H1 (cell line): ENCODE data around the gene MOB2. TPM values are rescaled to one million over a fixed set of nuclear protein-coding genes. Genes with fewer than 3 reads are reported as not detected.

ENCODE experiments used
- CTCF ChIA-PET: fragments of 300-600 bp; sonication (Branson Sonifier 250); formaldehyde crosslinking; loops from one replicate; lab custom pipeline; 2021; ENCODE audit not compliant: partially characterized antibody; lab: Charles Lee
- POLR2A ChIA-PET: fragments of 300-600 bp; sonication (Branson Sonifier 250); formaldehyde crosslinking; loops from one replicate; lab custom pipeline; 2021; ENCODE audit warnings: inconsistent platforms; ENCODE audit not compliant: partially characterized antibody; lab: Charles Lee
- DNase-seq, 2 experiments: peaks; one replicate each; pipeline versions ENCODE4 v3.0.0 to v3.0.0-alpha.2; 2010 to 2022; ENCODE audit warnings: low spot score in 2 of 2, low read depth in 1 of 2, mixed read lengths in 1 of 2
- FAIRE-seq: peaks from 2 replicates; lab custom pipeline; 2011; peaks lifted over from hg19 to GRCh38; lab: Jason Lieb, UNC
- H2AFZ ChIP-seq: 2 replicates; pipeline ENCODE4 v1.8.1; 2012; ENCODE audit warnings: low read length, inconsistent platforms
- H2AK5ac ChIP-seq: 2 replicates; pipeline ENCODE4 v1.6.1; 2013; ENCODE audit warnings: low read depth, low read length
- H2BK120ac ChIP-seq: replicated peaks from 2 replicates; pipeline ENCODE3; 2013; ENCODE audit warnings: low read depth, low read length, inconsistent platforms
- H2BK12ac ChIP-seq: 2 replicates; pipeline ENCODE4 v1.6.1; 2013; ENCODE audit warnings: low read depth, low read length
- H2BK15ac ChIP-seq: 2 replicates; pipeline ENCODE4 v1.6.1; 2013; ENCODE audit warnings: low read length
- H2BK20ac ChIP-seq: 2 replicates; pipeline ENCODE4 v1.6.1; 2013; ENCODE audit warnings: low read length
- H2BK5ac ChIP-seq: 2 replicates; pipeline ENCODE4 v1.6.1; 2013; ENCODE audit warnings: low read depth, low read length
- H3K14ac ChIP-seq: 2 replicates; pipeline ENCODE4 v1.6.1; 2013; ENCODE audit warnings: inconsistent platforms; ENCODE audit not compliant: insufficient read length
- H3K18ac ChIP-seq: 2 replicates; pipeline ENCODE4 v1.6.1; 2013; ENCODE audit warnings: low read length; ENCODE audit errors: extremely low read depth
- H3K23ac ChIP-seq: 2 replicates; pipeline ENCODE4 v1.6.1; 2013; ENCODE audit warnings: inconsistent platforms; ENCODE audit not compliant: insufficient read length
- H3K23me2 ChIP-seq: 2 replicates; pipeline ENCODE4 v1.6.1; 2013; ENCODE audit warnings: low read depth, low read length
- H3K27ac ChIP-seq: 2 replicates; pipeline ENCODE4 v1.6.1; 2011; ENCODE audit warnings: low read depth, low read length, inconsistent platforms
- H3K27me3 ChIP-seq, 4 experiments: replicated peaks in 1 of 4; 1 replicate in 1 of 4; 2 replicates in 3 of 4; pipeline versions ENCODE4 v1.6.1 to v1.8.1; 2011 to 2013; ENCODE audit warnings: low read length in 3 of 4, mild to moderate bottlenecking in 3 of 4, inconsistent platforms in 2 of 4, mixed read lengths in 2 of 4, moderate library complexity in 1 of 4; ENCODE audit not compliant: control insufficient read depth in 3 of 4, insufficient read depth in 3 of 4; ENCODE audit errors: extremely low read depth in 1 of 4
- H3K36me3 ChIP-seq, 4 experiments: 2 replicates each; pipeline versions ENCODE4 v1.6.1 to v1.8.1; 2011 to 2013; ENCODE audit warnings: mild to moderate bottlenecking in 4 of 4, low read length in 3 of 4, moderate library complexity in 2 of 4, control low read depth in 1 of 4, inconsistent platforms in 1 of 4; ENCODE audit not compliant: insufficient read depth in 4 of 4, control insufficient read depth in 2 of 4
- H3K4ac ChIP-seq: replicated peaks from 2 replicates; pipeline ENCODE3; 2013; ENCODE audit warnings: low read length, low read depth, mixed read lengths, inconsistent platforms; ENCODE audit not compliant: insufficient read length
- H3K4me1 ChIP-seq, 4 experiments: replicated peaks in 1 of 4; 1 replicate in 1 of 4; 2 replicates in 3 of 4; pipeline versions ENCODE4 v1.6.1 to v1.8.1; 2011 to 2013; ENCODE audit warnings: low read length in 3 of 4, inconsistent platforms in 2 of 4, mixed read lengths in 1 of 4; ENCODE audit not compliant: insufficient read depth in 4 of 4, control insufficient read depth in 3 of 4
- H3K4me2 ChIP-seq, 2 experiments: 2 replicates each; pipeline versions ENCODE4 v1.6.1 to v1.8.1; 2011 to 2013; ENCODE audit warnings: low read depth in 2 of 2, low read length in 2 of 2, control low read depth in 1 of 2, inconsistent platforms in 1 of 2, mild to moderate bottlenecking in 1 of 2; ENCODE audit not compliant: insufficient read depth in 1 of 2
- H3K4me3 ChIP-seq, 4 experiments: fragments of 200-600, 300-600 bp in 1 of 4; sonication (generic), shearing (Covaris generic), sonication (Bioruptor Twin) in 1 of 4; 2 replicates each; pipeline versions ENCODE4 v1.5.1 to v1.8.1; 2011 to 2016; ENCODE audit warnings: low read length in 4 of 4, low read depth in 3 of 4, control low read depth in 2 of 4, inconsistent platforms in 2 of 4, mild to moderate bottlenecking in 2 of 4, mixed read lengths in 1 of 4, moderate library complexity in 1 of 4; ENCODE audit not compliant: insufficient read depth in 2 of 4; ENCODE audit errors: extremely low read depth in 1 of 4
- H3K56ac ChIP-seq: replicated peaks from 2 replicates; pipeline ENCODE3; 2013; ENCODE audit warnings: low read depth, mild to moderate bottlenecking, mixed read lengths, low read length, inconsistent platforms; ENCODE audit not compliant: insufficient read length
- H3K79me1 ChIP-seq: 2 replicates; pipeline ENCODE4 v1.6.1; 2013; ENCODE audit warnings: low read depth, low read length, control low read depth
- H3K79me2 ChIP-seq, 2 experiments: 2 replicates each; pipeline versions ENCODE4 v1.6.1 to v1.8.1; 2012 to 2013; ENCODE audit warnings: low read length in 2 of 2, mild to moderate bottlenecking in 2 of 2, inconsistent platforms in 1 of 2; ENCODE audit not compliant: insufficient read depth in 2 of 2, control insufficient read depth in 1 of 2
- H3K9ac ChIP-seq, 4 experiments: replicated peaks in 1 of 4; 1 replicate in 1 of 4; 2 replicates in 3 of 4; pipeline versions ENCODE4 v1.6.1 to v1.8.1; 2011 to 2013; ENCODE audit warnings: low read depth in 3 of 4, low read length in 3 of 4, control low read depth in 2 of 4, mild to moderate bottlenecking in 2 of 4, moderate library complexity in 2 of 4, inconsistent platforms in 1 of 4; ENCODE audit errors: extremely low read depth in 1 of 4
- H3K9me3 ChIP-seq, 2 experiments: 2 replicates each; pipeline versions ENCODE4 v1.6.1 to v1.8.1; 2012 to 2013; ENCODE audit warnings: mild to moderate bottlenecking in 2 of 2, moderate library complexity in 2 of 2, control low read depth in 1 of 2, inconsistent platforms in 1 of 2, low read depth in 1 of 2, low read length in 1 of 2, mixed read lengths in 1 of 2; ENCODE audit not compliant: insufficient read depth in 2 of 2
- H4K20me1 ChIP-seq, 2 experiments: replicated peaks in 1 of 2; 2 replicates each; pipeline versions ENCODE3 to v1.8.1; 2011 to 2013; ENCODE audit warnings: inconsistent platforms in 2 of 2, low read length in 2 of 2, mild to moderate bottlenecking in 1 of 2; ENCODE audit not compliant: insufficient read depth in 2 of 2, control insufficient read depth in 1 of 2
- H4K5ac ChIP-seq: 2 replicates; pipeline ENCODE4 v1.6.1; 2013; ENCODE audit warnings: low read length, low read depth, mixed read lengths, inconsistent platforms; ENCODE audit not compliant: insufficient read length
- H4K8ac ChIP-seq: 2 replicates; pipeline ENCODE4 v1.8.0; 2013; ENCODE audit warnings: mild to moderate bottlenecking, moderate library complexity, low read length, inconsistent platforms; ENCODE audit not compliant: insufficient read depth; ENCODE audit errors: extremely low read depth
- H4K91ac ChIP-seq: replicated peaks from 2 replicates; pipeline ENCODE3; 2013; ENCODE audit warnings: low read length, mixed read lengths, inconsistent platforms; ENCODE audit not compliant: insufficient read length
- BACH1 ChIP-seq: IDR thresholded peaks from 2 replicates; pipeline ENCODE4 v1.6.1; 2012; ENCODE audit warnings: low read length, improper control_type of control experiment
- CBX8 ChIP-seq: fragments of 300-800, 300-1000 bp; sonication (generic); IDR thresholded peaks from 2 replicates; pipeline ENCODE4 v1.7.1; 2016; ENCODE audit warnings: low read depth, low read length, borderline replicate concordance
- RBBP5 ChIP-seq: IDR thresholded peaks from 2 replicates; pipeline ENCODE4 v1.7.1; 2012; ENCODE audit warnings: low read depth, mild to moderate bottlenecking, inconsistent platforms, low read length, moderate library complexity, borderline replicate concordance
- TEAD4 ChIP-seq: IDR thresholded peaks from 2 replicates; pipeline ENCODE4 v1.6.1; 2012; ENCODE audit warnings: low read depth, low read length, inconsistent platforms, mixed read lengths
- WGBS, 2 experiments: shearing (Covaris generic) in 1 of 2; methylation state at CpG; one replicate each; pipeline versions ENCODE4 v1.1.6 to v1.1.7; 2013 to 2015; ENCODE audit warnings: low lambda C conversion rate in 2 of 2, mixed read lengths in 2 of 2, inconsistent platforms in 1 of 2, low coverage in 1 of 2, missing lambda C conversion rate in 1 of 2; ENCODE audit not compliant: insufficient replicate concordance in 2 of 2, insufficient coverage in 1 of 2, insufficient read length in 1 of 2; ENCODE audit errors: extremely low coverage in 1 of 2, missing lambda C conversion rate in 1 of 2; 5-methylcytosine and 5-hydroxymethylcytosine counted together
- polyA plus RNA-seq, 7 experiments: library from polyadenylated mRNA; depleted of rRNA in 3 of 7; stranded (reverse) in 5 of 7; unstranded in 2 of 7; fragments of >200 nt in 5 of 7; fragments of 200-250 nt in 2 of 7; gene quantifications; 1 replicate in 5 of 7; 2 replicates in 1 of 7; 4 replicates in 1 of 7; pipeline versions ENCODE4 v1.2.1 to v1.2.3, GENCODE V29; 2011 to 2013; ENCODE audit warnings: missing spikeins in 2 of 7, mixed read lengths in 2 of 7
- total RNA-seq: library from RNA; stranded (reverse); fragmentation: NEBNext Ultra II Directional; extraction: Animal tissue kit (Norgen Biotek cat#: 25700); gene quantifications from 2 replicates; pipeline ENCODE4 v1.2.1, GENCODE V29; 2021
- TF ChIP-seq, protein P1 (sequence below): IDR thresholded peaks from 2 replicates; pipeline ENCODE4 v1.6.1; 2011; ENCODE audit warnings: low read length, improper control_type of control experiment

MOB2 gene
- total and polyA plus RNA-seq, 2 of the 8 experiments (the other 6 are each of a cell fraction or from before 2014, with no cell fraction given): 18.6 to 28.2 TPM

DNA sequence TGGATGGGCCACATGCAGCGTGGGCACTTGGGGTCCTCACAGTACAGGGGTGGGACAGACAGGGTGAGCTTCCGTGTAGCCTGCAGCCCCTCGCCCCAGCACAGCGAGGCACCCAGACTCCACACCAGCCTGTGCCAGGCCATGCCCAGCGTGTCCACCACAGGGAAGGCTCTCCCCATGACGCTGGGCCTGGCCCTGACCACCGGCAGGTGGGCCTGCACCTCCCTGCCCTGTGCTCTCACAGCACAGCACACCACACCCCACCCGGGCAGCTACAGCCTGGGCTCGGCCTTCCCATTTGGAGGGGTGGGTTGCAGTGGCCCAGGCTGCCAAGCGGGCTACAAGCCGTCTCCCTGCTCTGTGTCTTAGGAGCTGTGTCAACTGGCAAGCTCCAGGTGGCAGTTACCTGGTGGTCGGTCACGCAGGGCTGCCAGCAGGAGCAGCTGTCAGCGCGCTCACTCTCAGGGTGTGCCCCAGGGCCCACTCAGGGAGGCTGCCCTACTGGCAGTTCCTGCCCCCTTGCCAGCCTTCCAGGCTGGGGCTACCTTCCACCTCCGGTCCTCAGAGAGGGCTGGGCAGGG is 4.6 kb downstream of the MOB2 start:
- CTCF ChIA-PET: interaction anchor here (1.0 to 5.2 kb wide), 12 partner anchors 9 to 278 kb away, joined by 3 to 34 read pairs (median 4); no protein-coding TSS in a partner anchor

More for the DNA sequence above, 4.6 kb downstream of the MOB2 start:
- Histone ChIP-seq H3K27ac (peak overlapping the region; percentile 38; the same call in 1 of the 2 replicates), H3K4me2 (no peak overlapping the region), H2BK15ac (no peak overlapping the region), H3K4me3 (no peak overlapping the region), H3K27me3 (no peaks in the 10 kb centered on the region), H3K23ac (no peak overlapping the region), H3K36me3 (no peaks in the 10 kb centered on the region; a peak in 1 of 8 replicates), H3K56ac (no peak overlapping the region), H3K14ac (no peak overlapping the region), H3K9ac (no peak overlapping the region), H2BK5ac (no peak overlapping the region; the same call in 1 of the 2 replicates), H3K4ac (no peak overlapping the region), H4K5ac (no peak overlapping the region), H2AK5ac (no peak overlapping the region), H3K4me1 (peaks cover 0 to 5% (median under 1%) of the 10 kb centered on the region in 4 experiments; a peak in 2 of 7 replicates), H3K79me1 (peaks cover 6% of the 10 kb centered on the region), H3K23me2 (no peaks in the 10 kb centered on the region), H4K20me1 (peaks cover 0 to 12% of the 10 kb centered on the region in 2 experiments), H3K9me3 (no peaks in the 10 kb centered on the region), H3K18ac (no peak overlapping the region), H3K79me2 (no peaks in the 10 kb centered on the region; a peak in 1 of 4 replicates), H4K8ac (no peak overlapping the region), H4K91ac (no peak overlapping the region), H2BK120ac (no peak overlapping the region), H2BK20ac (no peak overlapping the region), H2AFZ (no peak overlapping the region), H2BK12ac (no peak overlapping the region)
- FAIRE-seq: no peak
- WGBS, 2 experiments: 89% methylated on average over 12 of the region's 16 CpGs; no CpG with 5 or more reads in 1 of the 2 experiments
- no peak for DNase-seq
- TF ChIP-seq, protein P1, sequence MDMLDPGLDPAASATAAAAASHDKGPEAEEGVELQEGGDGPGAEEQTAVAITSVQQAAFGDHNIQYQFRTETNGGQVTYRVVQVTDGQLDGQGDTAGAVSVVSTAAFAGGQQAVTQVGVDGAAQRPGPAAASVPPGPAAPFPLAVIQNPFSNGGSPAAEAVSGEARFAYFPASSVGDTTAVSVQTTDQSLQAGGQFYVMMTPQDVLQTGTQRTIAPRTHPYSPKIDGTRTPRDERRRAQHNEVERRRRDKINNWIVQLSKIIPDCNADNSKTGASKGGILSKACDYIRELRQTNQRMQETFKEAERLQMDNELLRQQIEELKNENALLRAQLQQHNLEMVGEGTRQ: no peak
- TF ChIP-seq RBBP5 (no peak), BACH1 (no peak), CBX8 (no peak), TEAD4 (no peak)
- POLR2A ChIA-PET: interaction anchor here (1.0 kb wide), 1 partner anchor 9 kb away, joined by 3 read pairs; no protein-coding TSS in a partner anchor
